ENCODE data around the gene IL32.

DNA sequence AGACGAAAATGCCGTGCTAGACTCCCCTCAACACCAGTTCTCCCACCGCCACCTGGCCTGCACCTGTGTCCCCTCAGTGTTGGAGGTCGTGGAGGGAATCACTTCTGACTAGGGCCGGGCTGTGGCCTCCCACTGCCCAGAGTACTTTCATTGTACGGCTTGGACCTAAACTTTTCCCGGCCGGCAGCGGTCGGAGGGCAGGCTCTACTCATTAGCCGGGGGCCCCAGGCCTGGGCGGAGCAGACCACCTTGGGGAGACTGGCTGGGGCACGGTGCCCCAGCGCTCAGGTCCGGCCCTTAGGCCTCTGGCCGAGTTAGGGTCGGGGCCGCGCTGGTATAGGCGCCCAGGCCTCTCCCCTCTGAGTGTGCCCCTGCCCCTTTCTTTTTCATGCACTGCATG is 48.1 kb upstream of the IL32 start:
- TF ChIP-seq, protein P1, sequence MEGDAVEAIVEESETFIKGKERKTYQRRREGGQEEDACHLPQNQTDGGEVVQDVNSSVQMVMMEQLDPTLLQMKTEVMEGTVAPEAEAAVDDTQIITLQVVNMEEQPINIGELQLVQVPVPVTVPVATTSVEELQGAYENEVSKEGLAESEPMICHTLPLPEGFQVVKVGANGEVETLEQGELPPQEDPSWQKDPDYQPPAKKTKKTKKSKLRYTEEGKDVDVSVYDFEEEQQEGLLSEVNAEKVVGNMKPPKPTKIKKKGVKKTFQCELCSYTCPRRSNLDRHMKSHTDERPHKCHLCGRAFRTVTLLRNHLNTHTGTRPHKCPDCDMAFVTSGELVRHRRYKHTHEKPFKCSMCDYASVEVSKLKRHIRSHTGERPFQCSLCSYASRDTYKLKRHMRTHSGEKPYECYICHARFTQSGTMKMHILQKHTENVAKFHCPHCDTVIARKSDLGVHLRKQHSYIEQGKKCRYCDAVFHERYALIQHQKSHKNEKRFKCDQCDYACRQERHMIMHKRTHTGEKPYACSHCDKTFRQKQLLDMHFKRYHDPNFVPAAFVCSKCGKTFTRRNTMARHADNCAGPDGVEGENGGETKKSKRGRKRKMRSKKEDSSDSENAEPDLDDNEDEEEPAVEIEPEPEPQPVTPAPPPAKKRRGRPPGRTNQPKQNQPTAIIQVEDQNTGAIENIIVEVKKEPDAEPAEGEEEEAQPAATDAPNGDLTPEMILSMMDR (IDR thresholded peaks at IDR 0.05) = no peak
- TF ChIP-seq TFCP2L1 (CRISPR knock-in tag; IDR thresholded peaks at IDR 0.05) (no peak), JUN (IDR thresholded peaks at IDR 0.05) (no peak)
- TF ChIP-seq, protein P2, sequence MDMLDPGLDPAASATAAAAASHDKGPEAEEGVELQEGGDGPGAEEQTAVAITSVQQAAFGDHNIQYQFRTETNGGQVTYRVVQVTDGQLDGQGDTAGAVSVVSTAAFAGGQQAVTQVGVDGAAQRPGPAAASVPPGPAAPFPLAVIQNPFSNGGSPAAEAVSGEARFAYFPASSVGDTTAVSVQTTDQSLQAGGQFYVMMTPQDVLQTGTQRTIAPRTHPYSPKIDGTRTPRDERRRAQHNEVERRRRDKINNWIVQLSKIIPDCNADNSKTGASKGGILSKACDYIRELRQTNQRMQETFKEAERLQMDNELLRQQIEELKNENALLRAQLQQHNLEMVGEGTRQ (IDR thresholded peaks at IDR 0.05) = no peak

Data from A549 (cell line).